HepG2 (cell line): ENCODE results near the gene NOX3. TPM values are rescaled to one million over a fixed set of nuclear protein-coding genes. Genes with fewer than 3 reads are reported as not detected.

Experiments used
- CHCHD3 ChIP-seq: sonication (generic); formaldehyde crosslinking; IDR thresholded peaks from 2 replicates; pipeline ENCODE4 v1.8.0; 2022; ENCODE audit warnings: mild to moderate bottlenecking, missing genetic modification reagents, moderate library complexity
- HNF1A ChIP-seq, 2 experiments: sonication (generic) in 1 of 2; formaldehyde crosslinking in 1 of 2; IDR thresholded peaks; 2 replicates each; pipeline versions ENCODE4 v1.4.0 to v1.6.1; 2016 to 2020; ENCODE audit warnings: borderline replicate concordance in 1 of 2, low read depth in 1 of 2, mild to moderate bottlenecking in 1 of 2, missing genetic modification reagents in 1 of 2
- MAFG ChIP-seq: sonication (generic); formaldehyde crosslinking; IDR thresholded peaks from 2 replicates; pipeline ENCODE4 v1.5.1; 2020; ENCODE audit warnings: mild to moderate bottlenecking, missing genetic modification reagents
- NR3C1 ChIP-seq: sonication (generic); formaldehyde crosslinking; IDR thresholded peaks from 2 replicates; pipeline ENCODE4 v1.4.0; 2020; ENCODE audit warnings: missing genetic modification reagents
- PAF1 ChIP-seq: IDR thresholded peaks from 2 replicates; pipeline ENCODE4 v1.6.1; 2016; ENCODE audit warnings: missing genetic modification reagents, missing compliant biosample characterization
- POLR2AphosphoS5 ChIP-seq: IDR thresholded peaks from 2 replicates; pipeline ENCODE4 v1.6.1; 2012; ENCODE audit warnings: low read depth, low read length
- PRDM10 ChIP-seq: sonication (generic); formaldehyde crosslinking; IDR thresholded peaks from 2 replicates; pipeline ENCODE4 v1.4.0; 2020; ENCODE audit warnings: low read depth, missing genetic modification reagents
- STAG1 ChIP-seq: sonication (generic); formaldehyde crosslinking; IDR thresholded peaks from 2 replicates; pipeline ENCODE4 v1.4.0; 2020; ENCODE audit warnings: missing genetic modification reagents
- ZNF350 ChIP-seq: sonication (generic); formaldehyde crosslinking; IDR thresholded peaks from 2 replicates; pipeline ENCODE4 v1.4.0; 2020; ENCODE audit warnings: mild to moderate bottlenecking, low read depth, missing genetic modification reagents, borderline replicate concordance
- ZNF572 ChIP-seq: sonication (generic); formaldehyde crosslinking; IDR thresholded peaks from 2 replicates; pipeline ENCODE4 v1.5.1; 2020; ENCODE audit warnings: mild to moderate bottlenecking, missing genetic modification reagents
- polyA plus RNA-seq, 8 experiments: library from polyadenylated mRNA; depleted of rRNA in 3 of 8; stranded (reverse) in 7 of 8; unstranded in 1 of 8; fragments of >200 nt; fragmentation: Illumina TruSeq in 4 of 8; extraction: Trizol in 4 of 8; gene quantifications; 2 replicates each; pipeline versions ENCODE4 v1.2.1 to v1.2.3, GENCODE V29; 2011 to 2016; ENCODE audit warnings: low read depth in 4 of 8, missing spikeins in 1 of 8, mixed read lengths in 1 of 8; ENCODE audit not compliant: insufficient read depth in 1 of 8
- total RNA-seq, 5 experiments: library from RNA; depleted of rRNA; stranded (reverse); fragments of >200 nt; fragmentation: Illumina TruSeq; extraction: Trizol; gene quantifications; 2 replicates each; pipeline ENCODE4 v1.2.3, GENCODE V29; 2016; ENCODE audit warnings: low read depth in 1 of 5
- TF ChIP-seq, protein P1 (sequence below): sonication (generic); formaldehyde crosslinking; IDR thresholded peaks from 2 replicates; pipeline ENCODE4 v1.4.0; 2020; ENCODE audit warnings: missing genetic modification reagents, borderline replicate concordance
- TF ChIP-seq, protein P2 (sequence below): sonication (generic); formaldehyde crosslinking; IDR thresholded peaks from 2 replicates; pipeline ENCODE4 v1.9.0; 2021; ENCODE audit warnings: missing genetic modification reagents, borderline replicate concordance

NOX3 gene
- total and polyA plus RNA-seq, 2 of the 13 experiments (the other 11 are each of a cell fraction or from before 2014, with no cell fraction given): 0.09 to 0.18 TPM

- TF ChIP-seq ZNF350 (CRISPR knock-in tag) (no peak), CHCHD3 (CRISPR knock-in tag) (no peak), HNF1A (IDR thresholded peaks at IDR 0.05; ENCODE audit: low read depth) (peak; percentile 35; the same call in 1 of the 2 replicates), HNF1A (CRISPR knock-in tag; IDR thresholded peaks at IDR 0.05; ENCODE audit: borderline replicate concordance) (peak; percentile 94; the same call in 1 of the 2 replicates), STAG1 (CRISPR knock-in tag) (peak; percentile 28), PRDM10 (CRISPR knock-in tag) (peak; percentile 77; the same call in 1 of the 2 replicates), ZNF572 (CRISPR knock-in tag) (no peak), PAF1 (CRISPR knock-in tag) (no peak), MAFG (no peak), POLR2AphosphoS5 (peak; percentile 39; the same call in 1 of the 2 replicates), NR3C1 (CRISPR knock-in tag) (no peak)
- TF ChIP-seq, protein P1, sequence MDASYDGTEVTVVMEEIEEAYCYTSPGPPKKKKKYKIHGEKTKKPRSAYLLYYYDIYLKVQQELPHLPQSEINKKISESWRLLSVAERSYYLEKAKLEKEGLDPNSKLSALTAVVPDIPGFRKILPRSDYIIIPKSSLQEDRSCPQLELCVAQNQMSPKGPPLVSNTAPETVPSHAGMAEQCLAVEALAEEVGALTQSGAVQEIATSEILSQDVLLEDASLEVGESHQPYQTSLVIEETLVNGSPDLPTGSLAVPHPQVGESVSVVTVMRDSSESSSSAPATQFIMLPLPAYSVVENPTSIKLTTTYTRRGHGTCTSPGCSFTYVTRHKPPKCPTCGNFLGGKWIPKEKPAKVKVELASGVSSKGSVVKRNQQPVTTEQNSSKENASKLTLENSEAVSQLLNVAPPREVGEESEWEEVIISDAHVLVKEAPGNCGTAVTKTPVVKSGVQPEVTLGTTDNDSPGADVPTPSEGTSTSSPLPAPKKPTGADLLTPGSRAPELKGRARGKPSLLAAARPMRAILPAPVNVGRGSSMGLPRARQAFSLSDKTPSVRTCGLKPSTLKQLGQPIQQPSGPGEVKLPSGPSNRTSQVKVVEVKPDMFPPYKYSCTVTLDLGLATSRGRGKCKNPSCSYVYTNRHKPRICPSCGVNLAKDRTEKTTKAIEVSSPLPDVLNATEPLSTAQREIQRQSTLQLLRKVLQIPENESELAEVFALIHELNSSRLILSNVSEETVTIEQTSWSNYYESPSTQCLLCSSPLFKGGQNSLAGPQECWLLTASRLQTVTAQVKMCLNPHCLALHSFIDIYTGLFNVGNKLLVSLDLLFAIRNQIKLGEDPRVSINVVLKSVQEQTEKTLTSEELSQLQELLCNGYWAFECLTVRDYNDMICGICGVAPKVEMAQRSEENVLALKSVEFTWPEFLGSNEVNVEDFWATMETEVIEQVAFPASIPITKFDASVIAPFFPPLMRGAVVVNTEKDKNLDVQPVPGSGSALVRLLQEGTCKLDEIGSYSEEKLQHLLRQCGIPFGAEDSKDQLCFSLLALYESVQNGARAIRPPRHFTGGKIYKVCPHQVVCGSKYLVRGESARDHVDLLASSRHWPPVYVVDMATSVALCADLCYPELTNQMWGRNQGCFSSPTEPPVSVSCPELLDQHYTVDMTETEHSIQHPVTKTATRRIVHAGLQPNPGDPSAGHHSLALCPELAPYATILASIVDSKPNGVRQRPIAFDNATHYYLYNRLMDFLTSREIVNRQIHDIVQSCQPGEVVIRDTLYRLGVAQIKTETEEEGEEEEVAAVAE (CRISPR knock-in tag): peak; percentile 85
- TF ChIP-seq, protein P2, sequence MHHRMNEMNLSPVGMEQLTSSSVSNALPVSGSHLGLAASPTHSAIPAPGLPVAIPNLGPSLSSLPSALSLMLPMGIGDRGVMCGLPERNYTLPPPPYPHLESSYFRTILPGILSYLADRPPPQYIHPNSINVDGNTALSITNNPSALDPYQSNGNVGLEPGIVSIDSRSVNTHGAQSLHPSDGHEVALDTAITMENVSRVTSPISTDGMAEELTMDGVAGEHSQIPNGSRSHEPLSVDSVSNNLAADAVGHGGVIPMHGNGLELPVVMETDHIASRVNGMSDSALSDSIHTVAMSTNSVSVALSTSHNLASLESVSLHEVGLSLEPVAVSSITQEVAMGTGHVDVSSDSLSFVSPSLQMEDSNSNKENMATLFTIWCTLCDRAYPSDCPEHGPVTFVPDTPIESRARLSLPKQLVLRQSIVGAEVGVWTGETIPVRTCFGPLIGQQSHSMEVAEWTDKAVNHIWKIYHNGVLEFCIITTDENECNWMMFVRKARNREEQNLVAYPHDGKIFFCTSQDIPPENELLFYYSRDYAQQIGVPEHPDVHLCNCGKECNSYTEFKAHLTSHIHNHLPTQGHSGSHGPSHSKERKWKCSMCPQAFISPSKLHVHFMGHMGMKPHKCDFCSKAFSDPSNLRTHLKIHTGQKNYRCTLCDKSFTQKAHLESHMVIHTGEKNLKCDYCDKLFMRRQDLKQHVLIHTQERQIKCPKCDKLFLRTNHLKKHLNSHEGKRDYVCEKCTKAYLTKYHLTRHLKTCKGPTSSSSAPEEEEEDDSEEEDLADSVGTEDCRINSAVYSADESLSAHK (CRISPR knock-in tag): no peak
These were observed 11.3 kb downstream of the NOX3 start (continued) for GRCh38 chr6:155444120-155444917.
